Measurements from ENCODE around the gene PADI1.
"Not testable (repeated sequence)": the region's sequence is repeated elsewhere in the genome, so short reads cannot be mapped to it uniquely, and the experiment has no call there.

The PADI1 gene

GRCh38 chr1:17218939-17219338 is 14.0 kb downstream of the PADI1 start:
- no peak for DNase-seq

GRCh38 chr1:17220287-17220686 is 15.4 kb downstream of the PADI1 start:
- no peak for DNase-seq

- DNase-seq: no peak
Measured at GRCh38 chr1:17222557-17222956, 17.6 kb downstream of the PADI1 start.

DNA sequence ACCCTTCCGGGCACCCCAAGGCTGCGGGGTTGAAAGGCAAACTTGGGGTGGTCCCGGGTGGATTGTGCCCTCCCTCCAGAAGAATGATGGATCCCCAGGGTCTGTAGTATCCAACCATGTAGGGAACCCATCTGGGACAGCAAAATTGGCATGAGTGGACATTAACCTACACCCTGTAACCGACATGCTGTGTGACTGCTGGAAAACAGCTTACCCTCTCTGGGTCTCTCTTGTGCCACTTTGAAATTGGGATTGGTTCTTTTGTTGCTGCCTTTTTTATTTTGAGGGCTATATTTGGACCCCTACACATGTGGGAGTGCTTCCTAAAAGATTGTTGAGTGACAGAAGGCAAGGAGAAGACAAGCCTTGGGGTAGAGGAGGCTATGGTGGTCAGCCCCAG is 19.5 kb downstream of the PADI1 start:
- no peak for DNase-seq

- DNase-seq: no peak
Measured at GRCh38 chr1:17225140-17225539, 20.2 kb downstream of the PADI1 start.

DNA sequence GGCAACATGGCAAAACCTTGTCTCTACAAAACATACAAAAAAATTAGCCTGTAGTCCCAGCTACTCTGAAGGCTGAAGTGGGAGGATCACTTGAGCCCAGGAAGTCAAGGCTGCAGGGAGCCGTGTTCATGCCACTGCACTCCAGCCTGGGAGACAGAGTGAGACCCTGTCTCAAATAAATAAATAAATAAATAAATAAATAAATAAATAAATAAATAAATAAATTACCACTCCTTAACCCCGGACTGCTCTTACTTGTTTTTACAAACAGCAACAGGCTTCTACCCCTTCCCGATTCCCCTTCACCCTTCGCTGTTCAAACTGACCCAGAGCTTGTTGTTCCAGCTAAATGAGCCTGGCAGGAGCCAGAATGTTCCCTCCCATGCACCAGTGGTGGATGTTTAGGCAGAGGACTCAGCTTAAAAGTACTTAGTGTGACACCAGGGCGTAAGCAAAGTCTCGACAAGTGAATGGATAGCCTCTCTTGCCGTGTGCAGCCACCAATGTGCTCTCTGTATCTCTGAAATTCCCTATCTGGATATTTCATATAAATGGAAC is 22.5 kb downstream of the PADI1 start:
- no peak for DNase-seq

GRCh38 chr1:17228619-17229018 is 23.7 kb downstream of the PADI1 start:
- no peak for DNase-seq

DNA sequence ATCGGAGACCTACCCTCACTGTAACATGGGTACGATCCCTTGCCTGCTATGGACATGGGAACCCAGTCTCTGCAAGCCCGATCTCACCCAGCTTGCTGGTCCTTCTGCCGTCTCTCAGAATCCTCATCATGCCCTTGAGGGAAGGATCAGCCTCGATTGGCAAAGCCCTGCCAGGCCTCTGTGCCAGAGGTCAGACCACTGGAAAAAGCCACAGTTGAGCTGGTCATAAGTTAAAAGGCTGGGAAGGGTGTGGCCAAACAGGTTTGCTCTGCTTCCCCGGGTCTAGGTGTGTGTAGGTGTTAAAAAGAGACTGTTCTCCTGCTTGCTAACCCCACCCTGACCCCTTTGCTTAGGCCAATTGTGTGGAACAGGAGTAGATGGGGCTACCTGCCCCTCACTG is 24.5 kb downstream of the PADI1 start:
- DNase-seq: no peak

DNA sequence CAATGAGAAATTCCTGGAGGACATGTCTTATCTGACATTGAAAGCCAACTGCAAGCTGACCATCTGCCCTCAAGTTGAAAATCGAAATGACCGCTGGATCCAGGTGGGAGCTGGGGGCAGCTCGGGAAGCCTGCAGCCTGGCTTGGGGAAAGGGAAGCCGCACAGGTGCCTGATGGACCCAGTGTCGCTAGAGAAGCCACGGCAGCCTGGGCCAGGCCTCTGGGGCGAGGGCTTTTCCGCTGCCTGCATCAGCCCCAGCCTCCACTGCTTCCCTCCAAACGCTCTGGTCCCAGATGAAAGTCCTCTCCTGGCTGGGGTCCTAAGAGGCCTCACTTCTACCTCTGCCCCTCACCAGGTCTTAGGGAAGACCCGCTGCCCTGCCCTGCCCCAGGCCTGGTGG is 25.2 kb downstream of the PADI1 start:
- no peak for DNase-seq

DNA sequence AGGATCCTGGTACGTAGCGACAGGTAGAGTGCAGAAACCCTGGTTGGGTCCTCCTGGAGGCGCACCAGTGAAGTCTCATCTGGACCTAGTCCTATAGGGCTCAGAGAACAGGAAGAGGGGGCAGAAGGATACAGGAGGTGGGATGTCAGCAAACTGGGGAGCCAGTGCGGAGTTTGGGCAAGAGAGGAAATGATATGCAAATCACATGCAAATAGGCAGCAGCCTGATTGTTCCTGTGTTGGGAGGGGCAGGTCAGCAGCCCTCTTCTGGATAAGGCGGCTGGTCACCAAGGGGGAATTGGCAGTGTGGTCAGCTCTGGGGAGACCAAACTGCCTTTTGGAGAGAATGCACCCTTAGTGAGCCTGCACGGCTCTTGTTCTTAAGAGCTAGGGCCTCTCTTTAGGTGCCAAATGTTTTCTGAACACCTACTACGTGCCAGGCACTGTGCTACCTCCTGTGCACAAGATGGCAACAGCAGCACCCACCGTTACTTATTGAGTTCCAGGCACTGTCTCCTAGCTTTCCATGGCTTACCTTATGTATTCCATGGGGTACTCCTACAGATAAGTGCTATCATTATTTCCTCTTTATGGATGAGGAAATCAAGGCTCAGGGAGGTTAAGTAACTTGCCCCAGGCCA is 25.9 kb downstream of the PADI1 start:
- no peak for DNase-seq

DNA sequence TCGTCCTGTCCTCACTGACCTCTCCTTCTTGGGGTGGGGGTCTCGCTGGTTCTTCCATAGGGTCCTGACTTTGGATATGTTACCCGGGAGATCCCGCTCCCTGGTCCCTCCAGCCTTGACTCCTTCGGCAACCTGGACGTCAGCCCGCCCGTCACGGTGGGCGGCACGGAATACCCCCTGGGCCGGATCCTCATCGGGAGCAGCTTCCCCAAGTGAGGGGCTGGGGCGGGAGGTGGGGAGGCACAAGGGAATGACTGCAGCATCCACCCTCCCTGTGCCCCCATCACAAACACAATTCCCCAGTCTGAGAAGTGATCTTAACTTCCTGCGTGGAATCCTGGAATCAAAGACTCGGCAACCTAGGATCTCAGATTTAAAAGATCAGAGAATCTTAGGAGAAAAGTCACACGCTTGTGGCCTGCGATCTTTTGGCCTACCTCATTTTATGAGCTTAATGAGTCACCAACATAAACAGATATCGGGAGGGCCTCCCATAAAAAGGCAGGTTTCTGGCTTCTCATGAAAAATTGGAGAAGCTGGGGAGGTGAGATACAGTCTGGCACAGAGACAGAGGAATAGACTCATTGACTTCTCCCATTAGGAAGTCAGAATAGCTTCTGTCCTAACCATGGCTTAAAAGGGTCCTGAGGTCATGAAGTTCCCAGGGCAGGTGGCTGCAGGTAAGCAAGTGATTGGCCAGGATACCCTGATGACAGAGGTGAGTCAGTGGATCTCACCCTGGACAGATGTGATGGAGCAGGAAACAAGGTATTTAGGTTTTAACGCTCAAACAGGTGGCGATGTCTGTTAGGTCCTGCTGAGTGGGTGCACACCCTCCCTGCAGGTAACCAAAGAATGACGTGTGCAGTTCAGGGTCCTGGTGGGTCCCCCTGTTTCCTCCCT is 28.1 kb downstream of the PADI1 start:
- no peak for DNase-seq

DNA sequence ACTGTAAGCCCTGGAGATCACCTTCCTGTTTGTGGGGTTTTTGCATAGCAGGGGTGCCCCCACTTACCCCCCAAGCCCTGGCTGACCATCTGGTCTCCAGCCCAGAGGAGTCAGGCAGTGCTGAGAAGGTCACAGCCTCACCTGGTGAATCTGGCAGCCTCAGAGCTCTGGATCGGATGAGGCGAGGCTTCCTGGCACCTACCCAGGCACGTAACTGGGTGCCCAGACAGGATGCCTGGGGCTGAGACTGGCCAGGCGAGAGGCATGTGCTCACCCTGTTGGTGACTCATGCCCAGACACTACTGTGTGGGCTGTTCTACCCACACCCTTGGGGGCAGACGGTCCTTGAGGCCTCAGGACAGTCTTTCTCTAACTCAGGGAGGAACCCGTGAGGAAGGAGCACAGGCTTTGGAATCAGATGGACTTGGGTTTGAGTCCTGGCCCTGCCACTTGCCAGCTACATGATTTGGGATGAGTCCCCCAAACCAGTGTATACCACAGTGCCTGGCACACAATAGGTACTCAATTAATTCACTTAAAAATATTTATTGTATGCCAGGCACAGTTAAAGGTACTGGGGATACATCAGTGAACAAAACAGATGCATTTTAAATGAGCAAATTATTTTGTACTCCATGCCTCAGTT is 28.9 kb downstream of the PADI1 start:
- DNase-seq: no peak

GRCh38 chr1:17234405-17234804 is 29.5 kb downstream of the PADI1 start:
- no peak for DNase-seq

- no peak for DNase-seq
Measured at GRCh38 chr1:17235135-17235885, 30.4 kb downstream of the PADI1 start.

DNA sequence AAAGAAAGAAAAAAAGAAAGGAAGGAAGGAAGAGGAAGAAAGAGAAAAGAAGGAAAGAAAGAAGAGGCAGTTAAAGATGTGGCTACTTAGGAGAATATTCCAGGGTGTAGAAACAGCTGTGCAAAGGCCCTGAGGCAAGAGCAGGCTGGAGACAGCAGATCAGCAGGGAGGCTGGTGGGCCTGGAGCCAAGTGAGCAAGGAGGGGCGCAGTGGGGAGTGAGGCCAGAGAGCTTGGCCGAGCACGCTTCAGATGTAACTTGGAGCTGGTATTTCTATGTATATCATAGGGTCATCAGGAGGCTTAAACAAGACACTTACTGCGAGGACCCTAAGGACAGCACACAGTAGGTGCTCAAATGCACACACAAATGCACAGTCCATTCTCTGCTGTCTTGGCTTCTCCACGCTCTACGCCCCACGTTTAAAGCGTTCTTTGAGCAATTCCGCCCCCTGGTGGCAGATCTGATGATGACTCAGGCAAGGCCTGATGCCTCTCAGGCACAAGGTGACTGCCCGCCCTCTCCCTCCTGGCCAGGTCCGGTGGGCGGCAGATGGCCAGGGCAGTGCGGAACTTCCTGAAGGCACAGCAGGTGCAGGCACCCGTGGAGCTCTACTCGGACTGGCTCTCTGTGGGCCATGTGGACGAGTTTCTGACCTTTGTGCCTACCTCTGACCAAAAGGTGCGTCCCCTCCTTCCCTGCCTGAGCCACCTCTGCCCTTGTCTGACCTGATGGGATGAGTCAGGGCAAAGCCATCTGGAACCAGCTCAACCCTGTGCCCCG is 32.0 kb downstream of the PADI1 start:
- peak; percentile 92 to 95 for DNase-seq

DNA sequence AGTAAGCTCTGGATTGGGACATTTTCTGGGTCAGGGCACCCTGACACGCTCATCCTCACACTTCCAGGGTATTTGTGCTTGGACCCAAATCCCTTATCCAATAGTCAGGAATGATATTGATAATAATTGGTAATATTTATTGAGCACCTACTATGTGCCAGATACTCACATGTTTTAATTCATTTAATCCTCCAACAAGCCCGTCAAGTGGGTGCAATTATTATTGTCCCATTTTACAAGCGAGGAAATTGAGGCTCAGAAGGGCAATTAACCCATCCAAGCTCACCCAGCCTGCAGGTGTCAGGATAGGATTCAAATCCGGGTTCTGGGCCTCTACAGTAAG is 32.6 kb downstream of the PADI1 start:
- no peak for DNase-seq

- peak; percentile 8 to 24 for DNase-seq
Measured at GRCh38 chr1:17239420-17239819, 34.5 kb downstream of the PADI1 start.

GRCh38 chr1:17241011-17241779 is 36.3 kb downstream of the PADI1 start:
- not testable (repeated sequence) for DNase-seq

DNA sequence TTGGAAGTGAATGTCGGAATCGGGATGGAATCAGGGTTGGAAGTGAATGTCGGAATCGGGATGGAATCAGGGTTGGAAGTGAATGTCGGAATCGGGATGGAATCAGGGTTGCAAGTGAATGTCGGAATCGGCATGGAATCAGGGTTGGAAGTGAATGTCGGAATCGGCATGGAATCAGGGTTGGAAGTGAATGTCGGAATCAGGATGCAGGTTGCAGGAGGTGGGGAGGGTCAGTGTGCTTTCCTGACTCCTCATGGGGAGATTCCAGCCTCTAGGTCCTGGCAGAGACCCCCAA is 36.8 kb downstream of the PADI1 start:
- not testable (repeated sequence) for DNase-seq

DNA sequence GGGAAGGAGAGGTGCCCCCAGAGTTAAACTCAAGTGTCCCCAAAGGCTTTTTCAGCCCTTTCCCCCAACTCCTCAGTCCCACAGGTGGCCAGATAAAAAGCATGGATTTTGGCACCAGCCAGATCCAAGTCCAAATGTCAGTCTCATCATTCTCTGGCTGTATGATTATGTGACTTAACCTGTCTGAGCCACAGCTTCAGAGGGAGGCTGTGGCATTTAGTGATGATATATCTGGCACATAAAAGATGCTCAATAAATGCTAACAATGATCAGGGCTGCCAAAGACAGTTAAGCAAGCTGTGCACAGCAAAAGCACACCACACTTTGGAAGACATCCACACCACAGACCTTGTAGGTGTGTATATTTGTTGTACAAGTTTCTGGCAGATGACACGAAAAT is 38.3 kb downstream of the PADI1 start:
- no peak for DNase-seq

Measured in activated CD4-positive, alpha-beta T cell treated with anti-CD3 and anti-CD28 coated beads, Interleukin-2, amount 50 U/mL, for 48 hours (primary cell).